Left ventricle myocardium inferior (tissue), 1 donor: ENCODE results near the gene ERICH6. TPM values are rescaled to one million over a fixed set of nuclear protein-coding genes. Genes with fewer than 3 reads are reported as not detected.
"Not testable (repeated sequence)": the region's sequence is repeated elsewhere in the genome, so short reads cannot be mapped to it uniquely, and the experiment has no call there.

Experiments
- DNase-seq: peaks from one replicate; pipeline ENCODE4 v3.0.0-alpha.2; 2020
- H3K27ac ChIP-seq: fragments of 200-600 bp; replicated peaks from 2 replicates; pipeline ENCODE4 v1.8.0; 2021
- H3K27me3 ChIP-seq: fragments of 200-600 bp; 2 replicates; pipeline ENCODE4 v1.8.0; 2021; ENCODE audit warnings: low read depth
- H3K36me3 ChIP-seq: fragments of 200-600 bp; 2 replicates; pipeline ENCODE4 v1.8.0; 2021
- H3K4me1 ChIP-seq: fragments of 200-600 bp; 2 replicates; pipeline ENCODE4 v1.8.0; 2021
- H3K4me3 ChIP-seq: fragments of 200-600 bp; 2 replicates; pipeline ENCODE4 v1.8.0; 2021; ENCODE audit warnings: mild to moderate bottlenecking, moderate library complexity
- H3K9me3 ChIP-seq: fragments of 200-600 bp; replicated peaks from 2 replicates; pipeline ENCODE4 v1.8.0; 2021
- intact Hi-C: fragments of 100-400 bp; cut with micrococcal nuclease; formaldehyde crosslinking; loops from one replicate; pipeline ENCODE4 v1.11.0; 2022
- total RNA-seq: library from RNA; stranded (reverse); fragmentation: NEBNext Ultra II Directional; extraction: Animal tissue kit (Norgen Biotek cat#: 25700); gene quantifications from one replicate; pipeline ENCODE4 v1.2.1, GENCODE V29; 2021
- TF ChIP-seq, protein P1 (sequence below): fragments of 200-600 bp; IDR thresholded peaks from 2 replicates; pipeline ENCODE4 v1.8.0; 2021; ENCODE audit warnings: antibody characterized with exemption, mild to moderate bottlenecking, borderline replicate concordance
- donor health status: DM: no; HTN: yes; CAD: no; lungs with severe emphysema.

Gene ERICH6
- total RNA-seq, 1 donor from 2014 or later: 0.55 TPM

DNA sequence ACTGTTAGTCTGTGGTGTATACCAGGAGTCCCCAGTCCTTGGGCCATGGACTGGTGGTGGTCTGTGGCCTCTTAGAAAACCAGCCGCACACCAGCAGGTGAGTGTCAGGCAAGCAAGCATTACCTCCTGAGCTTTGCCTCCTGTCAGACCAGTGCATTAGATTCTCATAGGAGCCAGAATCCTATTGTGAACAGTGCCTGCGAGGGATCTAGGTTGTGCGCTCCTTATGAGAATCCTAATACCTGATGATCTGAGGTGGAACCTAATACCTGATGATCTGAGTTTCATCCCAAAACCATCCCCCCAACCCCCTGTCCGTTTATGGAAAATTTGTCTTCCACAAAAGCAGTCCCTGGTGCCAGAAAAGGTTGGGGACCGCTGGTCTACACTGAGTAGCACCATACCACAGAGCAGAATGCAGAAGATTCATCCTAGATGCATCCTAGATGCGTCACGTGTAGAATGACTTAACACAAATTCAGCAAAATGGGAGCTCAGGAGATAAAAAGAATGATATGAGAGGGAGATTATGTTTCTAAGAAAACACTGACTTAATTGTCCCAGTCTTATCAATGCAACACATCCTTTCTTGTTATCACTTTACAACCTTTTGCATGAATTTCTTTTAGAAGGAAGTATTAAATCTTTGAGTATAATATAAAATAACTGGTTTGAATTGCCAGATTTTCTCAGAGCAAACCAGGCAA, 72.1 kb downstream of the ERICH6 start:
- H3K4me1 ChIP-seq: peaks cover 22% of the 10 kb centered on the region
- H3K27me3 ChIP-seq: no peaks in the 10 kb centered on the region
- H3K4me3 ChIP-seq: no peak overlapping the region
- no peaks in the 10 kb centered on the region for H3K9me3 ChIP-seq
- H3K36me3 ChIP-seq: peaks cover 43% of the 10 kb centered on the region
- no peak overlapping the region for H3K27ac ChIP-seq
- TF ChIP-seq, protein P1, sequence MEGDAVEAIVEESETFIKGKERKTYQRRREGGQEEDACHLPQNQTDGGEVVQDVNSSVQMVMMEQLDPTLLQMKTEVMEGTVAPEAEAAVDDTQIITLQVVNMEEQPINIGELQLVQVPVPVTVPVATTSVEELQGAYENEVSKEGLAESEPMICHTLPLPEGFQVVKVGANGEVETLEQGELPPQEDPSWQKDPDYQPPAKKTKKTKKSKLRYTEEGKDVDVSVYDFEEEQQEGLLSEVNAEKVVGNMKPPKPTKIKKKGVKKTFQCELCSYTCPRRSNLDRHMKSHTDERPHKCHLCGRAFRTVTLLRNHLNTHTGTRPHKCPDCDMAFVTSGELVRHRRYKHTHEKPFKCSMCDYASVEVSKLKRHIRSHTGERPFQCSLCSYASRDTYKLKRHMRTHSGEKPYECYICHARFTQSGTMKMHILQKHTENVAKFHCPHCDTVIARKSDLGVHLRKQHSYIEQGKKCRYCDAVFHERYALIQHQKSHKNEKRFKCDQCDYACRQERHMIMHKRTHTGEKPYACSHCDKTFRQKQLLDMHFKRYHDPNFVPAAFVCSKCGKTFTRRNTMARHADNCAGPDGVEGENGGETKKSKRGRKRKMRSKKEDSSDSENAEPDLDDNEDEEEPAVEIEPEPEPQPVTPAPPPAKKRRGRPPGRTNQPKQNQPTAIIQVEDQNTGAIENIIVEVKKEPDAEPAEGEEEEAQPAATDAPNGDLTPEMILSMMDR: no peak
- DNase-seq: no peak
- intact Hi-C loops: no loop called here

- Histone ChIP-seq H3K9me3 (no peaks in the 10 kb centered on the region), H3K4me3 (no peak overlapping the region), H3K36me3 (peaks cover 66% of the 10 kb centered on the region), H3K27me3 (no peaks in the 10 kb centered on the region), H3K27ac (peak overlapping the region; percentile 33), H3K4me1 (peaks cover 42% of the 10 kb centered on the region)
- TF ChIP-seq, protein P1: no peak
- intact Hi-C loops: no loop called here
- no peak for DNase-seq
Measured at GRCh38 chr3:150627557-150627956, 76.2 kb downstream of the ERICH6 start.

DNA sequence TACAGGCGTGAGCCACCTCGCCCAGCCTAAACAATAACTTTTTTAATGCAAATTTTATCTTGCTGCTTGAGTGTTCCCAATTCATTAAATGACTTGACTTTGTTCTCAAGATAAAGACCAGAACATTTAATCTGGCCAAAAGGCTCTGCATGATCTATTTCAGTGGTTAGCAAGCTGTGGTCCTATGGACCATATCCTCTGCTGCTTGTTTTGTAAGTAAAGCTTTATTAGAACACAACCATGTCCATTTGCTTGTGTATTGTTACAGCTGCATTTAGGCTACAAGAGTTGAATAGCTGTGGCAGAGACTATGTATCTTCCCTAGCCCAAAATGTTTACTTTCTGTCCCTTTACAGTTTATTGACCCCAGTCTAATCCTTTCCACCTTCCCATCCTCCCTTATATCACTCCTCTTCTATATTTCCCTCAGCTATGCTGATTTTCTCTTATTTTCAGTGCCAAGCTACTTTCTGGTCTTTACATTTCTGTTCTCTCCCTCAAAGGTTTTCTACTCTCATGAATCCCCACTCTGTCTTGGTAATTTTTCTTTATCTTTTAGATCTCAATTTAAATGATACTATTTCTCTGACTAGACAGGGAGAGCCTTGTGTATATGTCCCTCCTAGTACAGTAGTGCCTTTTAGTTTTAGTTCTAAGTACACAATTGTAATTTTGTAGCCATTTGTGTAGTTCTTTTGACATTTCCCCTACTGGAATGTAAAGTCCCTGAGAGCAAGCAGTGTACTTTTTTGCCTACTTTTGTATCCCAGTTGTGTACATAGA, 77.4 kb downstream of the ERICH6 start:
- Histone ChIP-seq H3K27ac (peak overlapping the region; percentile 5), H3K27me3 (no peaks in the 10 kb centered on the region), H3K36me3 (peaks cover 65% of the 10 kb centered on the region), H3K9me3 (no peaks in the 10 kb centered on the region), H3K4me3 (no peak overlapping the region), H3K4me1 (peaks cover 53% of the 10 kb centered on the region)
- TF ChIP-seq, protein P1: no peak
- DNase-seq: no peak
- intact Hi-C loops: no loop called here

GRCh38 chr3:150623945-150624344, 79.8 kb downstream of the ERICH6 start:
- H3K27ac ChIP-seq: peak overlapping the region; percentile 3
- no peak for DNase-seq
- H3K27me3 ChIP-seq: no peaks in the 10 kb centered on the region
- peaks cover 46% of the 10 kb centered on the region for H3K36me3 ChIP-seq
- intact Hi-C loops: no loop called here
- no peak overlapping the region for H3K4me3 ChIP-seq
- H3K4me1 ChIP-seq: peaks cover 56% of the 10 kb centered on the region
- TF ChIP-seq, protein P1: no peak
- no peaks in the 10 kb centered on the region for H3K9me3 ChIP-seq

GRCh38 chr3:150622955-150623354, 80.8 kb downstream of the ERICH6 start:
- H3K4me1 ChIP-seq: peaks cover 52% of the 10 kb centered on the region
- intact Hi-C loops, H3K27me3 ChIP-seq, H3K4me3 ChIP-seq, H3K27ac ChIP-seq, H3K9me3 ChIP-seq, DNase-seq: not testable (repeated sequence)
- H3K36me3 ChIP-seq: peaks cover 36% of the 10 kb centered on the region
